Neural cell (in vitro differentiated cells): ENCODE data around the gene BCL11B. TPM values are rescaled to one million over a fixed set of nuclear protein-coding genes. Genes with fewer than 3 reads are reported as not detected.

ENCODE experiments used
- H2AFZ ChIP-seq: fragments of 200-600, 300-800 bp; sonication (generic), shearing (Covaris generic); 2 replicates; pipeline ENCODE4 v1.6.0; 2014; ENCODE audit warnings: low read depth, mild to moderate bottlenecking, antibody characterized with exemption, low read length, moderate library complexity
- H3F3A ChIP-seq: fragments of 200-600 bp; shearing (Covaris generic); 2 replicates; pipeline ENCODE4 v1.6.1; 2016; ENCODE audit warnings: mild to moderate bottlenecking, moderate library complexity, mixed read lengths, antibody characterized with exemption, low read length; ENCODE audit not compliant: insufficient read depth, poor library complexity, severe bottlenecking
- H3K27ac ChIP-seq: fragments of 200-600, 300-800 bp; sonication (generic), shearing (Covaris generic); 2 replicates; pipeline ENCODE4 v1.5.1; 2014; ENCODE audit warnings: mild to moderate bottlenecking, low read length, moderate library complexity
- H3K27me3 ChIP-seq: fragments of 300-800, 200-600 bp; sonication (generic), shearing (Covaris generic); 2 replicates; pipeline ENCODE4 v1.6.0; 2014; ENCODE audit warnings: mild to moderate bottlenecking, low read depth, low read length, moderate library complexity; ENCODE audit not compliant: insufficient read depth
- H3K36me3 ChIP-seq: fragments of 300-800, 200-600 bp; sonication (generic), shearing (Covaris generic); 2 replicates; pipeline ENCODE4 v1.5.1; 2014; ENCODE audit warnings: mild to moderate bottlenecking, antibody characterized with exemption, low read length, moderate library complexity; ENCODE audit not compliant: insufficient read depth
- H3K4me2 ChIP-seq: fragments of 300-800, 200-600 bp; sonication (generic), shearing (Covaris generic); 2 replicates; pipeline ENCODE4 v1.6.0; 2014; ENCODE audit warnings: mild to moderate bottlenecking, low read length
- H3K4me3 ChIP-seq: fragments of 300-800, 200-600 bp; sonication (generic), shearing (Covaris generic); 2 replicates; pipeline ENCODE4 v1.5.1; 2014; ENCODE audit warnings: mild to moderate bottlenecking, low read length, moderate library complexity
- H3K79me2 ChIP-seq: fragments of 200-600 bp; shearing (Covaris generic); replicated peaks from 2 replicates; pipeline ENCODE4 v1.6.0; 2014; ENCODE audit warnings: mild to moderate bottlenecking, low read length, moderate library complexity; ENCODE audit not compliant: insufficient read depth
- H3K9ac ChIP-seq: fragments of 300-800, 200-600 bp; sonication (generic), shearing (Covaris generic); 2 replicates; pipeline ENCODE4 v1.6.1; 2016; ENCODE audit warnings: mild to moderate bottlenecking, low read length, mixed read lengths
- H3K9me2 ChIP-seq: fragments of 200-600 bp; shearing (Covaris generic); 2 replicates; pipeline ENCODE4 v1.6.1; 2016; ENCODE audit warnings: mild to moderate bottlenecking, low read length, mixed read lengths; ENCODE audit not compliant: insufficient read depth
- H3K9me3 ChIP-seq: fragments of 200-600, 300-800 bp; sonication (generic), shearing (Covaris generic); 2 replicates; pipeline ENCODE4 v1.6.1; 2016; ENCODE audit warnings: mild to moderate bottlenecking, mixed run types, low read length, moderate library complexity, mixed read lengths
- H4K20me1 ChIP-seq: fragments of 200-600 bp; shearing (Covaris generic); 2 replicates; pipeline ENCODE4 v1.6.1; 2016; ENCODE audit warnings: mild to moderate bottlenecking, mixed run types; ENCODE audit not compliant: insufficient read depth
- CTCF ChIP-seq: fragments of 450-650 bp; IDR thresholded peaks from 2 replicates; pipeline ENCODE4 v1.5.1; 2014; ENCODE audit warnings: antibody characterized with exemption, mild to moderate bottlenecking, moderate library complexity; ENCODE audit not compliant: poor library complexity, severe bottlenecking
- EP300 ChIP-seq: fragments of 450-650 bp; conservative IDR thresholded peaks from 2 replicates; pipeline ENCODE4 v1.6.1; 2014; ENCODE audit warnings: antibody characterized with exemption, mild to moderate bottlenecking, moderate library complexity; ENCODE audit not compliant: poor library complexity, severe bottlenecking
- EZH2 ChIP-seq: fragments of 200-600, 300-800 bp; shearing (Covaris generic), sonication (generic); IDR thresholded peaks from 2 replicates; pipeline ENCODE4 v1.6.1; 2014; ENCODE audit warnings: antibody characterized with exemption, low read length, borderline replicate concordance, mild to moderate bottlenecking; ENCODE audit not compliant: insufficient read depth, poor library complexity, severe bottlenecking
- MXI1 ChIP-seq: fragments of 450-650 bp; conservative IDR thresholded peaks from 2 replicates; pipeline ENCODE4 v1.6.1; 2014; ENCODE audit warnings: antibody characterized with exemption, mild to moderate bottlenecking; ENCODE audit not compliant: poor library complexity, severe bottlenecking
- POLR2AphosphoS5 ChIP-seq: IDR thresholded peaks from 2 replicates; pipeline ENCODE4 v1.6.1; 2012
- RAD21 ChIP-seq: fragments of 450-650 bp; conservative IDR thresholded peaks from 2 replicates; pipeline ENCODE4 v1.6.1; 2014; ENCODE audit warnings: antibody characterized with exemption, mild to moderate bottlenecking, moderate library complexity
- REST ChIP-seq: IDR thresholded peaks from 2 replicates; pipeline ENCODE4 v1.6.1; 2012; ENCODE audit warnings: borderline replicate concordance
- SMC3 ChIP-seq: fragments of 450-650 bp; conservative IDR thresholded peaks from 2 replicates; pipeline ENCODE4 v1.6.1; 2014; ENCODE audit warnings: antibody characterized with exemption, mild to moderate bottlenecking, moderate library complexity; ENCODE audit not compliant: poor library complexity
- TAF1 ChIP-seq: IDR thresholded peaks from 2 replicates; pipeline ENCODE4 v1.6.1; 2012; ENCODE audit warnings: low read depth
- polyA plus RNA-seq: library from polyadenylated mRNA; depleted of rRNA; stranded (reverse); fragments of >200 nt; gene quantifications from 2 replicates; pipeline ENCODE4 v1.2.3, GENCODE V29; 2014

BCL11B gene
- polyA plus RNA-seq, 1 donor from 2014 or later: 104 TPM

GRCh38 chr14:99176156-99176945 is 95.6 kb downstream of the BCL11B start:
- H3K9me2 ChIP-seq: no peaks in the 10 kb centered on the region
- H3K4me3 ChIP-seq: no peak overlapping the region
- H3K9me3 ChIP-seq: no peaks in the 10 kb centered on the region
- H3K36me3 ChIP-seq: peaks cover 4% of the 10 kb centered on the region
- no peaks in the 10 kb centered on the region for H3K27me3 ChIP-seq
- H2AFZ ChIP-seq: no peak overlapping the region
- H3K9ac ChIP-seq: no peak overlapping the region
- H3K4me2 ChIP-seq: no peak overlapping the region
- H3F3A ChIP-seq: no peaks in the 10 kb centered on the region
- peaks cover 60% of the 10 kb centered on the region for H3K79me2 ChIP-seq
- peaks cover 59% of the 10 kb centered on the region for H4K20me1 ChIP-seq
- H3K27ac ChIP-seq: no peak overlapping the region
- TF ChIP-seq REST (no peak), TAF1 (no peak), RAD21 (no peak), MXI1 (no peak), POLR2AphosphoS5 (no peak)

- Histone ChIP-seq H4K20me1 (peaks cover 51% of the 10 kb centered on the region), H3K27ac (no peak overlapping the region), H3K36me3 (peaks cover 4% of the 10 kb centered on the region), H2AFZ (no peak overlapping the region), H3K79me2 (peaks cover 56% of the 10 kb centered on the region), H3K9me2 (no peaks in the 10 kb centered on the region), H3K4me3 (no peak overlapping the region), H3K9me3 (no peaks in the 10 kb centered on the region), H3F3A (no peaks in the 10 kb centered on the region), H3K27me3 (no peaks in the 10 kb centered on the region), H3K4me2 (no peak overlapping the region), H3K9ac (no peak overlapping the region)
- no peak for TF ChIP-seq RAD21
- no peak for TF ChIP-seq REST
- TF ChIP-seq MXI1: no peak
- no peak for TF ChIP-seq TAF1
- no peak for TF ChIP-seq SMC3
- TF ChIP-seq EP300: no peak
- no peak for TF ChIP-seq POLR2AphosphoS5
- TF ChIP-seq EZH2: no peak
- TF ChIP-seq CTCF: no peak
These were observed 96.5 kb downstream of the BCL11B start for GRCh38 chr14:99175331-99176155.
